Astrocyte (in vitro differentiated cells and primary cell): ENCODE measurements around the gene IGSF3.
"Not testable (repeated sequence)": the region's sequence is repeated elsewhere in the genome, so short reads cannot be mapped to it uniquely, and the experiment has no call there.

Experiments
- EZH2 ChIP-seq: IDR thresholded peaks from 2 replicates; pipeline ENCODE4 v1.6.1; 2012; ENCODE audit warnings: mild to moderate bottlenecking, low read length, inconsistent platforms; ENCODE audit not compliant: insufficient read depth
- TF ChIP-seq, protein P1 (sequence below): IDR thresholded peaks from 2 replicates; pipeline ENCODE4 v1.5.1; 2011; ENCODE audit warnings: low read depth, mild to moderate bottlenecking, inconsistent platforms, low read length, moderate library complexity; ENCODE audit not compliant: insufficient read depth

DNA sequence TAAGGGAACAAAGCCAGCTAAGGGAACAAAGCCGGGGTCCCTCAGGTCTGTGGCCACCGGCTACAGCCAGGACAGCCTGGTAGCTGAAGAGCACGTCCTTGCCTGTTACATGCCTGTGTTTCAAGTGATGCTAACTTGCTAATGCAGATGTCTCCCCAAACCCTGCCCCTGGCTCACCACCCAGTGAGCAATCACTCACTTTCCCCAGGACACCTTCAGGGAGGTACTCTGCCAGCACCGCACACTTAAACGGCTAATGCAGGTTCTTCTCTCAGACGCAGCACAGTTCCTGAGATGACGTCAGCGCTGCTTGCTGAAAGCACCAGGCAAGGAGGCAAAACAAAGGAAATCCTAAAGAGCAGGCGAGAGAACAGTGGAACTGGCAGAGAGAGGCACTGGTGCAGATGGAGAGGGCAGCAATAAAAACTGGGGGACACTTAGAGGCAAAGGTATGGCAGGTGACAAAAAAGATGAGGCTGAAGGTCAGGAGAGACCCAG is 20.8 kb downstream of the IGSF3 start:
- TF ChIP-seq, protein P1, sequence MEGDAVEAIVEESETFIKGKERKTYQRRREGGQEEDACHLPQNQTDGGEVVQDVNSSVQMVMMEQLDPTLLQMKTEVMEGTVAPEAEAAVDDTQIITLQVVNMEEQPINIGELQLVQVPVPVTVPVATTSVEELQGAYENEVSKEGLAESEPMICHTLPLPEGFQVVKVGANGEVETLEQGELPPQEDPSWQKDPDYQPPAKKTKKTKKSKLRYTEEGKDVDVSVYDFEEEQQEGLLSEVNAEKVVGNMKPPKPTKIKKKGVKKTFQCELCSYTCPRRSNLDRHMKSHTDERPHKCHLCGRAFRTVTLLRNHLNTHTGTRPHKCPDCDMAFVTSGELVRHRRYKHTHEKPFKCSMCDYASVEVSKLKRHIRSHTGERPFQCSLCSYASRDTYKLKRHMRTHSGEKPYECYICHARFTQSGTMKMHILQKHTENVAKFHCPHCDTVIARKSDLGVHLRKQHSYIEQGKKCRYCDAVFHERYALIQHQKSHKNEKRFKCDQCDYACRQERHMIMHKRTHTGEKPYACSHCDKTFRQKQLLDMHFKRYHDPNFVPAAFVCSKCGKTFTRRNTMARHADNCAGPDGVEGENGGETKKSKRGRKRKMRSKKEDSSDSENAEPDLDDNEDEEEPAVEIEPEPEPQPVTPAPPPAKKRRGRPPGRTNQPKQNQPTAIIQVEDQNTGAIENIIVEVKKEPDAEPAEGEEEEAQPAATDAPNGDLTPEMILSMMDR = not testable (repeated sequence)
- TF ChIP-seq EZH2 = not testable (repeated sequence)
